H1 (cell line): Measurements from ENCODE around the gene MARK4.

ENCODE experiments used
- CBX5 ChIP-seq: fragments of 300-800, 300-1000 bp; sonication (generic); IDR thresholded peaks from 2 replicates; pipeline ENCODE4 v1.7.1; 2016; ENCODE audit warnings: antibody characterized with exemption, low read length, low read depth
- CTCF ChIP-seq, 3 experiments: IDR thresholded peaks; 1 replicate in 2 of 3; 2 replicates in 1 of 3; pipeline versions ENCODE4 v1.5.1 to v1.6.1; 2011; ENCODE audit warnings: low read length in 3 of 3, mild to moderate bottlenecking in 3 of 3, inconsistent platforms in 2 of 3, low read depth in 1 of 3, moderate library complexity in 1 of 3; ENCODE audit not compliant: insufficient read depth in 1 of 3; ENCODE audit errors: control extremely low read depth in 1 of 3
- RAD21 ChIP-seq, 2 experiments: IDR thresholded peaks in 1 of 2; conservative IDR thresholded peaks in 1 of 2; 2 replicates each; pipeline ENCODE4 v1.6.1; 2011; ENCODE audit warnings: low read depth in 2 of 2, low read length in 2 of 2, improper control_type of control experiment in 1 of 2, inconsistent platforms in 1 of 2, mild to moderate bottlenecking in 1 of 2, moderate library complexity in 1 of 2
- SP1 ChIP-seq: IDR thresholded peaks from 2 replicates; pipeline ENCODE4 v1.6.1; 2011; ENCODE audit warnings: low read depth, low read length
- USF2 ChIP-seq: IDR thresholded peaks from 2 replicates; pipeline ENCODE4 v1.6.1; 2011; ENCODE audit warnings: low read length, improper control_type of control experiment

- TF ChIP-seq USF2 (no peak), CTCF (IDR thresholded peaks at IDR 0.05; ENCODE audit: control extremely low read depth in 1 of 3, insufficient read depth in 1 of 3, low read depth in 1 of 3, low read length in 3 of 3) (no peak), CBX5 (no peak), SP1 (no peak), RAD21 (IDR thresholded peaks at IDR 0.05 in 1 of 2, conservative IDR thresholded peaks at IDR 0.05 in 1 of 2; ENCODE audit: low read depth in 2 of 2, low read length in 2 of 2) (no peak)
Observed at GRCh38 chr19:45290381-45290931, 39.4 kb downstream of the MARK4 start.
